Loucy (cell line): ENCODE data around the gene STAC.

Experiments
- H2AFZ ChIP-seq: fragments of 200-600 bp; sonication (generic); 2 replicates; pipeline ENCODE4 v1.6.0; 2016; ENCODE audit warnings: antibody characterized with exemption, mild to moderate bottlenecking, low read length, moderate library complexity
- H3F3A ChIP-seq: fragments of 200-600 bp; 2 replicates; pipeline ENCODE4 v1.6.0; 2016; ENCODE audit warnings: antibody characterized with exemption, low read depth, mild to moderate bottlenecking
- H3K27me3 ChIP-seq: fragments of 200-600 bp; sonication (generic); 2 replicates; pipeline ENCODE4 v1.6.1; 2014; ENCODE audit warnings: low read length, mild to moderate bottlenecking; ENCODE audit not compliant: insufficient read depth, poor library complexity, severe bottlenecking
- H3K36me3 ChIP-seq: fragments of 200-600 bp; sonication (generic); 2 replicates; pipeline ENCODE4 v1.6.1; 2016; ENCODE audit warnings: low read length; ENCODE audit not compliant: insufficient read depth
- H3K4me1 ChIP-seq: fragments of 200-600 bp; sonication (generic); 2 replicates; pipeline ENCODE4 v1.5.1; 2014; ENCODE audit warnings: low read length, mild to moderate bottlenecking; ENCODE audit not compliant: insufficient read depth, poor library complexity, severe bottlenecking
- H3K4me2 ChIP-seq: fragments of 200-600 bp; sonication (generic); 2 replicates; pipeline ENCODE4 v1.6.0; 2014; ENCODE audit warnings: antibody characterized with exemption, low read length, low read depth, mild to moderate bottlenecking; ENCODE audit not compliant: poor library complexity, severe bottlenecking
- H3K4me3 ChIP-seq: fragments of 200-600 bp; sonication (generic); 2 replicates; pipeline ENCODE4 v1.5.1; 2014; ENCODE audit warnings: low read length, mild to moderate bottlenecking, mixed read lengths; ENCODE audit not compliant: poor library complexity, severe bottlenecking
- H3K79me2 ChIP-seq: fragments of 200-600 bp; sonication (generic); 2 replicates; pipeline ENCODE4 v1.6.1; 2014; ENCODE audit warnings: low read length; ENCODE audit not compliant: insufficient read depth
- H3K9ac ChIP-seq: fragments of 200-600 bp; sonication (generic); 2 replicates; pipeline ENCODE4 v1.6.0; 2014; ENCODE audit warnings: mild to moderate bottlenecking, low read depth, low read length, moderate library complexity; ENCODE audit not compliant: poor library complexity, severe bottlenecking
- H3K9me2 ChIP-seq: fragments of 200-600 bp; sonication (generic); replicated peaks from 2 replicates; pipeline ENCODE4 v1.6.1; 2016; ENCODE audit warnings: low read depth, low read length, mixed read lengths
- H3K9me3 ChIP-seq: fragments of 200-600 bp; sonication (generic); 2 replicates; pipeline ENCODE4 v1.6.1; 2014; ENCODE audit warnings: mild to moderate bottlenecking, antibody characterized with exemption, low read length, low read depth; ENCODE audit not compliant: insufficient read depth
- H4K20me1 ChIP-seq: fragments of 200-600 bp; sonication (generic); 2 replicates; pipeline ENCODE4 v1.6.0; 2014; ENCODE audit warnings: antibody characterized with exemption, low read length, mild to moderate bottlenecking; ENCODE audit not compliant: insufficient read depth, poor library complexity, severe bottlenecking
- CTCF ChIP-seq: fragments of 200-600 bp; sonication (generic); conservative IDR thresholded peaks from 2 replicates; pipeline ENCODE4 v1.5.1; 2014; ENCODE audit warnings: mild to moderate bottlenecking, antibody characterized with exemption, low read length
- EZH2phosphoT487 ChIP-seq: fragments of 200-600 bp; IDR thresholded peaks from 2 replicates; pipeline ENCODE4 v1.6.1; 2018; ENCODE audit warnings: antibody characterized with exemption, mild to moderate bottlenecking, moderate library complexity, borderline replicate concordance

Gene STAC

GRCh38 chr3:36542186-36542585 lies 161.9 kb downstream of the STAC start:
- no peaks in the 10 kb centered on the region for H3K9me2 ChIP-seq
- H4K20me1 ChIP-seq: no peaks in the 10 kb centered on the region
- TF ChIP-seq EZH2phosphoT487: no peak
- TF ChIP-seq CTCF: no peak
- H3K9ac ChIP-seq: no peak overlapping the region
- H3K4me3 ChIP-seq: no peak overlapping the region
- peaks cover 18% of the 10 kb centered on the region for H3K4me1 ChIP-seq
- H3F3A ChIP-seq: no peaks in the 10 kb centered on the region
- H3K36me3 ChIP-seq: no peaks in the 10 kb centered on the region
- no peaks in the 10 kb centered on the region for H3K27me3 ChIP-seq
- H3K9me3 ChIP-seq: no peaks in the 10 kb centered on the region
- no peaks in the 10 kb centered on the region for H3K79me2 ChIP-seq
- H2AFZ ChIP-seq: no peak overlapping the region
- H3K4me2 ChIP-seq: no peak overlapping the region

- Histone ChIP-seq H3K4me3 (no peak overlapping the region), H3K36me3 (no peaks in the 10 kb centered on the region), H3K9me2 (no peaks in the 10 kb centered on the region), H3K9me3 (no peaks in the 10 kb centered on the region), H4K20me1 (no peaks in the 10 kb centered on the region), H3K4me1 (peaks cover 18% of the 10 kb centered on the region), H3F3A (no peaks in the 10 kb centered on the region), H3K79me2 (no peaks in the 10 kb centered on the region), H3K27me3 (no peaks in the 10 kb centered on the region), H2AFZ (no peak overlapping the region), H3K4me2 (no peak overlapping the region), H3K9ac (no peak overlapping the region)
- TF ChIP-seq EZH2phosphoT487 (no peak), CTCF (no peak)
Observed at GRCh38 chr3:36543276-36543997, 163.1 kb downstream of the STAC start.

GRCh38 chr3:36546226-36546625 lies 165.9 kb downstream of the STAC start:
- TF ChIP-seq EZH2phosphoT487 (no peak), CTCF (no peak)
- Histone ChIP-seq H3K9ac (no peak overlapping the region), H3K4me2 (peak overlapping the region; percentile 29)

More at GRCh38 chr3:36546226-36546625, 165.9 kb downstream of the STAC start:
- H3K4me3 ChIP-seq: no peak overlapping the region
- no peak overlapping the region for H2AFZ ChIP-seq
- no peaks in the 10 kb centered on the region for H3K9me2 ChIP-seq
- H3F3A ChIP-seq: no peaks in the 10 kb centered on the region
- no peaks in the 10 kb centered on the region for H3K27me3 ChIP-seq
- no peaks in the 10 kb centered on the region for H3K9me3 ChIP-seq
- no peaks in the 10 kb centered on the region for H3K36me3 ChIP-seq
- H3K4me1 ChIP-seq: peaks cover 18% of the 10 kb centered on the region
- H3K79me2 ChIP-seq: no peaks in the 10 kb centered on the region
- H4K20me1 ChIP-seq: no peaks in the 10 kb centered on the region
